ENCODE results near the gene SHROOM3. TPM values are rescaled to one million over a fixed set of nuclear protein-coding genes. Genes with fewer than 3 reads are reported as not detected.

SHROOM3 gene
- total RNA-seq, 4 donors from 2014 or later, result 44.4 to 101 (median 88.5) TPM

- Histone ChIP-seq H3K36me3 (no peaks in the 10 kb centered on the region), H3K4me1 (peaks cover 13 to 37% (median 30%) of the 10 kb centered on the region in 4 donors), H3K9me3 (no peaks in the 10 kb centered on the region), H3K27me3 (no peaks in the 10 kb centered on the region), H3K4me3 (no peak overlapping the region), H3K27ac (replicated peaks in 1 of 4) (no peak overlapping the region)
- 84% methylated on average over 2 of the region's 2 CpGs for WGBS
- intact Hi-C loops (cut with DNase I), result no loop called here
- TF ChIP-seq CTCF (IDR thresholded peaks at IDR 0.05), result no peak
- no peak for TF ChIP-seq EP300 (IDR thresholded peaks at IDR 0.05)
- TF ChIP-seq POLR2A (IDR thresholded peaks at IDR 0.05; ENCODE audit: low read depth), result no peak
- TF ChIP-seq POLR2AphosphoS5 (IDR thresholded peaks at IDR 0.05), result no peak
- DNase-seq (ENCODE audit: extremely low spot score), result no peak
Measured at GRCh38 chr4:76582074-76582816, 147.2 kb downstream of the SHROOM3 start.

DNA sequence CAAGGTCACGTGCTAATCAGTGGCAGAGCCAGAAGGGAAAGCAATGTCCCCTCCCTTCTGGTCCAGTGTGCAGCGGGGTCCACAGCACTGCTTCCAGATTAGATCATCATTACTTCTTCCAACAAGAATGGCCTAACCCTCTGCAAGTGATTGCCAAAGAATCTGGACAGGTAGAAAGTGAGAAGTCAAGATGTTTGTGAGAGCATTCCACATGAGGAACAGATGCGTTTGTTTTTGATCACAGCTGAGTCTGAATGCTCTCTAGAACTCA lies 147.7 kb downstream of the SHROOM3 start:
- intact Hi-C loops (cut with DNase I), result no loop called here
- no peaks in the 10 kb centered on the region for H3K9me3 ChIP-seq
- no peaks in the 10 kb centered on the region for H3K27me3 ChIP-seq
- H3K36me3 ChIP-seq, result no peaks in the 10 kb centered on the region
- DNase-seq (ENCODE audit: extremely low spot score), result no peak
- H3K4me3 ChIP-seq, result no peak overlapping the region
- WGBS, result 83% methylated on average over 3 of the region's 3 CpGs
- TF ChIP-seq POLR2AphosphoS5 (IDR thresholded peaks at IDR 0.05) (no peak), CTCF (IDR thresholded peaks at IDR 0.05) (no peak), POLR2A (IDR thresholded peaks at IDR 0.05; ENCODE audit: low read depth) (no peak), EP300 (IDR thresholded peaks at IDR 0.05) (no peak)
- peaks cover 13 to 42% (median 30%) of the 10 kb centered on the region in 4 donors for H3K4me1 ChIP-seq
- no peak overlapping the region for H3K27ac ChIP-seq (replicated peaks in 1 of 4)

DNA sequence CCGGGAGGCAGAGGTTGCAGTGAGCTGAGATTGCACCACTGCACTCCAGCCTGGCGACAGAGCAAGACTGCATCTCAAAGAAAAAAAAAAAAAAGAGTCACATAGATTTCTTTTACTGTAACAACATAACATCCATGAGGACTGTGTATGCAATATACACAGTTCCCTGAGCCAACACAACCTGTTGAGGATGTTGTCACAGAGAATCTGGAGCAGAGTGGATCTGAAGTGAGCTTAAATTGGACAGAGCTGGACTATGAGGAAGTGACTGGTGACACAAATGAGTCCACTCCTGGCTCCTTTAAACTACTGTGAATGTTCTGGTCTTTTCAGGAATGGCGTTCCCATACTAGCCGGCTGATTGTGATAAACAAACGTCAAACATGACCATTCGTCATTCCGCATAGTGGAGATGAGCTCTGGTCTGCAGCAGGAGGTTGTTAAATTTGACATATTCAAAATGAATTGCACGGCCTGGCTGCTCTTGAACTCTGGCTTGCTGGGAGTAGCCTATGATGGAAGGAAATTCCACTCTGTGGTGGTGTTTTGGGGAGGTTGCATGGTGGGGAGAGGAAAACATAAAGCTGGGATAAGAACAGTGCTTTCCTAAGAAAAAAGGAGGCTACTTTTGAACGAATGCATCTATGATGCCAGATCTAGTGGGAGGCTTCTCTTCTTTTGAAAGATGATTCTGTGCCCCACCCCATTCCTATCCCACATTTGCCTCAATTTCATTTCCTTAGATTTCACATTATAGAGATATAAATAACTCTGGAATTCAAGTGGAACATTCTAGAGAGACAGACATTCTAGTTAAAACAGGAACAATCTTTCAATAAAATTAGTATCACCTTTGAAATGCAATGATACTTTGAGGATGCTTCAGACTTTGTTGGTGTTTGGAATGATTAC lies 149.5 kb downstream of the SHROOM3 start:
- no peak for DNase-seq (ENCODE audit: extremely low spot score)
- 42% methylated on average over 9 of the region's 9 CpGs for WGBS
- no peaks in the 10 kb centered on the region for H3K36me3 ChIP-seq
- peaks cover 15 to 58% (median 43%) of the 10 kb centered on the region in 4 donors for H3K4me1 ChIP-seq
- peak overlapping the region; percentile 73 to 81 (median 77) for H3K27ac ChIP-seq (replicated peaks in 1 of 4)
- intact Hi-C loops (cut with DNase I), result no loop called here
- TF ChIP-seq POLR2AphosphoS5 (IDR thresholded peaks at IDR 0.05) (no peak), EP300 (IDR thresholded peaks at IDR 0.05) (no peak), CTCF (IDR thresholded peaks at IDR 0.05) (no peak), POLR2A (IDR thresholded peaks at IDR 0.05; ENCODE audit: low read depth) (no peak)
- H3K4me3 ChIP-seq, result no peak overlapping the region
- no peaks in the 10 kb centered on the region for H3K27me3 ChIP-seq
- no peaks in the 10 kb centered on the region for H3K9me3 ChIP-seq

GRCh38 chr4:76585272-76585671 lies 150.2 kb downstream of the SHROOM3 start:
- peak overlapping the region; percentile 73 to 81 (median 77) for H3K27ac ChIP-seq (replicated peaks in 1 of 4)

More at GRCh38 chr4:76585272-76585671, 150.2 kb downstream of the SHROOM3 start:
- no peaks in the 10 kb centered on the region for H3K9me3 ChIP-seq
- 59% methylated on average over 5 of the region's 5 CpGs for WGBS
- DNase-seq (ENCODE audit: extremely low spot score), result no peak
- TF ChIP-seq POLR2AphosphoS5 (IDR thresholded peaks at IDR 0.05) (no peak), POLR2A (IDR thresholded peaks at IDR 0.05; ENCODE audit: low read depth) (no peak), CTCF (IDR thresholded peaks at IDR 0.05) (no peak), EP300 (IDR thresholded peaks at IDR 0.05) (no peak)
- no peaks in the 10 kb centered on the region for H3K27me3 ChIP-seq
- no peaks in the 10 kb centered on the region for H3K36me3 ChIP-seq
- H3K4me3 ChIP-seq, result peak overlapping the region in 3 of 4 donors; percentile 39 to 50 (median 49)
- H3K4me1 ChIP-seq, result peaks cover 22 to 66% (median 51%) of the 10 kb centered on the region in 4 donors
- intact Hi-C loops (cut with DNase I), result no loop called here

Data from esophagus muscularis mucosa (tissue), 4 donors.